ENCODE data around the gene ANO3. TPM values are rescaled to one million over a fixed set of nuclear protein-coding genes. Genes with fewer than 3 reads are reported as not detected.
"Not testable (repeated sequence)": the region's sequence is repeated elsewhere in the genome, so short reads cannot be mapped to it uniquely, and the experiment has no call there.

Gene ANO3
- not detected in 2 replicates for total RNA-seq

- peak; percentile 50 to 57 for DNase-seq (ENCODE audit: low read depth in 2 of 2)
Measured at GRCh38 chr11:26331911-26332571, at the start of gene ANO3. Gene ANO3, plus strand, starts transcription at chr11:26332130. Its CDS starts 146 bp downstream, at chr11:26332276.

DNA sequence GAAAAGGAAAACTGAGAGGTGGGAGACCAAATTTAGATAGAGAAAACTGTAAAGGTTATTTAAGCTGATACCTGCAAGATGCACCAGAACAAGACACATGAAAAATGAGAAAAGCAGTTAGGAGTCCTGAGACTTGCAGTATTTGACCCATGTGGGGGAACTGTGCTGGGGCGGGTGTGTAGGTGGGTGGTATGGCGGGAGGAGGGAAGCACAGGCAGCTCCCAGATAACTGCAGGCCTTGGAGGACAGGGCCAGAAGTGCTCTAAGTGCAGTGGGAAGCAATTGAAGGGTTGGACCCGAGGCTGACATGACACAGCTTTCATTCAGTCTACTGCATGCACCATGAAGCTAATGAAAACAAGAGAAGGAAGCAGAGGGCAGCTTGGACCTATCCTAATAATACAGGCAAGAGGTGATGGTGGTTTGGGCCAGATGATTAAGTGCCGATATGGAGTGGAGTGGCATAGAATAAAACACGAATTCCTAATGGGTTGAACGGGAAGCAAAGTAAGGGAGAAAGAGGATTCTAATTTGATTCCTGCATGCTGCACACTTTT lies 48.0 kb upstream of the ANO3 start:
- DNase-seq (ENCODE audit: low read depth in 2 of 2) = no peak

- no peak for DNase-seq (ENCODE audit: low read depth in 2 of 2)
Measured at GRCh38 chr11:26285608-26286007, 46.3 kb upstream of the ANO3 start.

DNA sequence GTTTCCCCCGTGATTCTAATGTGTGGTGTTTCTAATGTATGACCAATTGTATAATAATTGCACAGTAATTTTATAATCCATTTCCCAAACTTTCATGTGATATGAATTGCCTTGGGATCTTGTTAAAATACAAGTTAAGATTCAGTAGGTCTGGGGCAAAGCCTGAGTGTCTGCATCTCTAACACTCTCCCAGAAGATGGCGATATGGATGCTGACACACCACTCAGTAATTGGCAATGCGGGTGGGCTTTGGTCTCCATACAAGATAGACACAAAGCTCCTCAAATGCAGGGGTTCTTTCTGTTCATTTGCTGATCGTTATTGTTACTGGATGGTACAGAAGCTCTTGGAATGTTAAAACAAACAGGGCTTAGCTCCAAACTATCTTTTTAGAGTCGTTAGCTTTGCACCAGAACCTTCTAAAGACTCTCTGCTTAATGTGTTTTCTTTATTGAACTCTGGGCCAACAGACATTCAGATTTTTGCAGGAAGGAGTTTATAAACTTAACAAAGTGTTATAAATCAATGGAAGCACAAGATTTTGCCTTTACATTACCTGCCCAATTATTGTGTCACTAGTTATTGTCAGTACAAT lies 45.4 kb upstream of the ANO3 start:
- peak; percentile 15 to 32 for DNase-seq (ENCODE audit: low read depth in 2 of 2)

DNA sequence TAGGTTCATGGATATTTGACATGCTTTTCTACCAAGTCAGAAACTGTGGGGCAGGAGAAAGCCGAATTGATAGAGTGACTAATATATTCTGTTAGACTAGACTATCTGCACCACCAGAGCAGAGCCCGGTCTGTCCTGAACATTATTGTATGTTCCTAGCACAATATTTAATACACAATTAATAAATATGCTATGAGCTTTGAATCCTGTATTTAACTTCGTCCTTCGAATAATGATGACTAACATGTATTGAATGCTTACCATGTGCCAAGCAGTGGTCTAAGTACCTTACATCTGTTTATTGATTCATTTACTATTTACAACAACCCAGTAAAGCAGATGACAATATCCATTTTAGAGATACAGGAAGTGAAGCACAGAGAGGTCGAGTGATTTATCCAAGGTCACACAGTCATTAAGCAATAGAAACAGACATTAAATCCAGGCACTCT lies 44.8 kb upstream of the ANO3 start:
- DNase-seq (ENCODE audit: low read depth in 2 of 2) = no peak

DNA sequence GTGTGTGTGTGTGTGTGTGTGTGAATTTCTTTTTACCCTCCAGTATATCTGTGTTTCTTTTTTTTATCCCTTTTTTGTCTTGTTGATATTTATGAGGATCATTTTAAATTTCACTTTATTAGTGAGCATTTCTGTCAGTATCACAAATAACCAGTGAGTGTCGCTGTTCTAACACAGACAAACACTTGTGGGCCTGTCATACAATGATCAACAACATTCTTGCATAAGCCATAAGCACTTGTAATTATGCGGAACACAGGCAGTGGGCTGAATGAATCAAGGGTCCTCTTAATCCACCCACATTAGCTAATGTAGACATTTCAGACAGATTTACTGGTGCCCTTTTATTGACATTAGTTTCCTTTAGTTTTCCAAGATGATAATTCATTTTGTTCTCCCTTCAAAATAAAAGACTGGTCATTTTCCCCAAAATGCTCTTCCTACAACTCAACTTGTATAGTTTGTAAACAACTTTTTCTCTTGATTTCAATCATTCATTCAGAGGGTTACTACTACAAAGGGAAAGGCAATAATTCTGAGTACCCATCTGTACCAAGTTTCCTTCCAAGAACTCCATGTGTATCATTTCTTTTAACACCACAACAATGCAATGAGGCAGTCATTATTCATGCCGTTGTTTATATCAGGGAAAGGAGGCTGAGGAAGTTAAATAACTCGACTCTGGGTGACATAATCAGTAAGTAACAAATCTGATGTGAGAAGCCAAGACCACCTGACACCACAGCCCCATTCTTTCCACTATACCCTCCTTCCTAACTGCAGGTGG lies 34.5 kb upstream of the ANO3 start:
- peak; percentile 73 to 75 for DNase-seq (ENCODE audit: low read depth in 2 of 2)

DNA sequence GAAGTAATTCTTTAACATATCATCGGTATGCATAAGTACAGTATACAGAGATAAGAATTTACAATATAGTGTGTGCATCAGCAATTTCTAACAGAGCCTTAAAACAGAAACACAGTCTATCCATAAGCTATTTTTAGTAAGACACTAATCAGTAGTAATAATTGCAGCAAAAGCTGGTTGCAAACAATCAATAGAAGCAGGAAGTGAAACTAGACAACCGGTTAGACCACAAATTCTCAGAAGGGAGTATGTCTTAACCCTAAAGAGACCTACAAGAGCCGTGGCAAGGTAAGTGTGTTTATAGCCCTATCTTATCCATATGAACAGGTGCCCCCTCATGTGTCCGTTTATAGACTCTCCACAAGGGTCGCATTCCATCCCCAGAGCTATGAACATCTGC lies 15.6 kb upstream of the ANO3 start:
- DNase-seq (ENCODE audit: low read depth in 2 of 2) = not testable (repeated sequence)

DNA sequence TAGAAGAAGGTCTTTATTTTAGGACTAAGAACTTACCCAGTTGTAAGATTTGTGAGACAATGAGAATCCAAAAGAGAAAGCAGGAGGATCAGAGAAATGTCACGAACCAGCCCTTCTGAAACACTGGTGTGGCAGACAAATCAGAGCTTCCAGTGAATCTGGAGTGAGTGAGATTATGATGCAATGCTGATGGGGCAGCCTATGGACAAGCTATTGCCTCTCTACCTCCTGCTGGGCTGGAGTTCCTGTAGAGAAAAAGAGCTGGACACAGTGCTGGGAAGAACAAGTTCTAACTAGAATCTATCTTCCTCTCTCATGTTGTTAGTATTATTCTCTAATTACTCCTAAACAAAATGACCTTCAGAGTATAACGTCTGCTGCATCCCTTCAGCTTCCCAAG lies 12.0 kb upstream of the ANO3 start:
- DNase-seq (ENCODE audit: low read depth in 2 of 2) = no peak

DNA sequence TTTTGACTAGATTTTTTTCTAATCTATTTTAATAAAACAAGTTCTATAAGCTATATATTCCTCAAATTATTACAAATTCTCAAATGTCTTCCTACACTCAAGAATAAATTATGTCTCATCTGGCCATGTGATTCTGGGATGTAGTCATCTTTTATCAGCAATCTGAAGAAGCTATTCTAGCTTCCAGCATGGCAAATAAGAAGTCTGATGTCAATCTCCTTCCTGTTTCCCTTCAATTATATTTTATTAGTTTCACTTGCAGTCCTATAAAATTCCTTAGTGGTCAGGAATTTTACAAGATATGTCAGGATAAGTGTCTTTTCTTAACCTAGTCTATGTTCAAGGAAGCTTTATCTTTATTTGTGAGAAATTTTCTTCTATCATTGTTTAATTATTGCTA lies 10.4 kb upstream of the ANO3 start:
- no peak for DNase-seq (ENCODE audit: low read depth in 2 of 2)

GRCh38 chr11:26322335-26323067 lies 9.4 kb upstream of the ANO3 start:
- DNase-seq (ENCODE audit: low read depth in 2 of 2) = no peak

- DNase-seq (ENCODE audit: low read depth in 2 of 2) = no peak
Measured at GRCh38 chr11:26323837-26324236, 8.1 kb upstream of the ANO3 start.

- DNase-seq (ENCODE audit: low read depth in 2 of 2) = no peak
Measured at GRCh38 chr11:26324270-26324669, 7.7 kb upstream of the ANO3 start.

DNA sequence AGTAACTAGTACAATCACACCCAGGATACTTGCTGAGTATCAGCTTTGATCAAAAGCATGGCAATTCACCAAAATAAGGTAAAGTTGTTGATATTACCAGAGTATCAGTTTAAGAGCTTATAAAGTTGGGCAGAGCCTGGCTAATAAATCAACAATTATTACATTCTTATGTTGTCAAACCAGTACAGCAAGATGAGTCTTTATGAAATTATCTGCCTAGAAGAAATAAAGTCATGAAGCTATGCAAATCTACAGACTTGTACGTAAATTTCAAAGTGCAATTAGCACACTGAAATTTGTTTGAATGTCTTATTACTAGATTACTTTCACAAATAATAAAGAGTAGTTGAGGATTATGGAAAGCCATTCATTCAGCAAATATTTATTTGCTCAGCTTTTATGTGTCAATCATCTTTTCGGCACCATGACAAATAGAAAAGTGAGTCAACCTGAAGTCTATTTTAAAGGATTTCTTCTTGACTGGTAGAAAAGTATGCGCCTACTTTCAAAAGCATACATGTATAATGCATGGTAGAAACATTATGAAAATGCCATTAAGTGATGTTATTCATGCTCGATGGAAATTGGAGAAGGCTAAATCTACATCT lies 5.0 kb upstream of the ANO3 start:
- DNase-seq (ENCODE audit: low read depth in 2 of 2) = no peak

DNA sequence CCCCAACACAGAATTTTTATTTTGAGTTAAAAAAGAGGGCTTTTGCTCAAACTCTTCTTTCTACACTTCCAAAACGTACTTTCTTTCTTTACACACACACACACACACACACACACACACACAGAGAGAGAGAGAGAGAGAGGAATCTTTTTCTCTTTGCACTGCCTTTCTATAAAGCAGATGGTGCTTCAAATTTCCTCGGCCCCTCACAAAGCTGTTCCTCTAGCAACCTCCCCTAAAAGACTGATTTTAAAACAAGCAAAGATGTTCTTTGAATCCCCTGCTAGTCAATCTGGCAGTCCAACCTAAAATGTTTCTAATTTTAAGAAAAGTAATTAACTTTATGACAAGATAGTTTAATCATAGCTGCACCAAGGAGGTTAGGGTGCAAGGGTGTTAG lies 2.7 kb upstream of the ANO3 start:
- no peak for DNase-seq (ENCODE audit: low read depth in 2 of 2)

DNA sequence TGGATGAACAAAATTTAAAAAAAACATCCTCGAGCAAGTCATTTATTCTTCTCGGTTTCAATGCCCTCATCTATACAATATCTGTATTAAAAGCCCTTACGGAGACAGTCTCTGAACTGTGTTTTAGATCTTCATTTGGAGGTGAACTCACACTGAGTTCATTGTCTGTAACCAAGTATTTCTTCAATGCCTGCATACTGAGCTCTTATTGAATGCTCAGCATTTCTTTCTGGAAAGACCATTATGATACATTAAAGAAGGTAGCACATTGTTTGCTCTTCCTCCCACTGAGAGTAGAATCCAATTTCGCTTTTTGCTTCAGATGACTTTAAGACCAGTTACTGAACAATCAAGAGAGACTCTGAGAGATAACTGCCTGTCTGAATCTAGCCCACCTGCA lies 1.7 kb upstream of the ANO3 start:
- no peak for DNase-seq (ENCODE audit: low read depth in 2 of 2)

GRCh38 chr11:26332572-26332915 lies 614 bp downstream of the ANO3 start:
- DNase-seq (ENCODE audit: low read depth in 2 of 2) = no peak

- no peak for DNase-seq (ENCODE audit: low read depth in 2 of 2)
Measured at GRCh38 chr11:26333906-26334305, 2.0 kb downstream of the ANO3 start.

- no peak for DNase-seq (ENCODE audit: low read depth in 2 of 2)
Measured at GRCh38 chr11:26335903-26336302, 4.0 kb downstream of the ANO3 start.

GRCh38 chr11:26344647-26345046 lies 12.7 kb downstream of the ANO3 start:
- DNase-seq (ENCODE audit: low read depth in 2 of 2) = no peak

GRCh38 chr11:26348776-26349175 lies 16.8 kb downstream of the ANO3 start:
- no peak for DNase-seq (ENCODE audit: low read depth in 2 of 2)

DNA sequence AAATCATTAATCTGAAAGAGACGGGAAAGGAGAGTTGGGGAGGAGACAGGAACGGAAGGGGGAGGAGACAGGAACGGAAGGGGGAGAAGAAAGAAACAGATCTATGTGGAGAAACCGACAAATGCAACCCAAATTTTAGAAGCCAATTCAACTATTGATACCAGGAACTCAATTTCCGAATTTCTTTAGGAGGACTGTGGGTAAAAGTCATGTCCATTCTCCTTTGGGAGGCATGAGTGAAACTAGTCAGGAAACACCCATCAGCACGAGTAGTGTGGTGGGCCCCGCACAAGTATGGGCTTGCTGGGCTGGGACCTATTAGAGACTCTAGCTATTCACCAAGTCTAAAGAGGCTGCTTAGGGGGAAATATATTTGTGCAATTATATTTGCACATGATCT lies 18.1 kb downstream of the ANO3 start:
- DNase-seq (ENCODE audit: low read depth in 2 of 2) = no peak
